Fibroblast of lung (primary cell): Measurements from ENCODE around the gene OR52E8. TPM values are rescaled to one million over a fixed set of nuclear protein-coding genes. Genes with fewer than 3 reads are reported as not detected.

Experiments
- DNase-seq, 2 donors: peaks; one replicate each; pipeline versions ENCODE4 v3.0.0 to v3.0.0-alpha.2; 2010; ENCODE audit warnings: low read depth in 2 of 2
- H2AFZ ChIP-seq: 2 replicates; pipeline ENCODE4 v1.5.1; 2012; ENCODE audit warnings: low read length, control low read depth, inconsistent platforms
- H3K27ac ChIP-seq: 2 replicates; pipeline ENCODE4 v1.5.1; 2011; ENCODE audit warnings: low read length, control low read depth; ENCODE audit not compliant: insufficient read depth
- H3K27me3 ChIP-seq: 2 replicates; pipeline ENCODE4 v1.5.1; 2011; ENCODE audit warnings: mild to moderate bottlenecking, low read length; ENCODE audit not compliant: control insufficient read depth, insufficient read depth
- H3K36me3 ChIP-seq: 2 replicates; pipeline ENCODE4 v1.5.1; 2011; ENCODE audit warnings: low read length; ENCODE audit not compliant: control insufficient read depth, insufficient read depth
- H3K4me1 ChIP-seq: 2 replicates; pipeline ENCODE4 v1.5.1; 2011; ENCODE audit warnings: low read length; ENCODE audit not compliant: control insufficient read depth, insufficient read depth; ENCODE audit errors: extremely low read depth
- H3K4me2 ChIP-seq: 2 replicates; pipeline ENCODE4 v1.5.1; 2011; ENCODE audit warnings: low read length, control low read depth; ENCODE audit not compliant: insufficient read depth; ENCODE audit errors: extremely low read depth
- H3K4me3 ChIP-seq, 4 experiments: fragments of 200-600 bp in 1 of 4; sonication (generic) in 1 of 4; replicated peaks in 1 of 4; 2 replicates each; pipeline ENCODE4 v1.5.1; 2011 to 2016; ENCODE audit warnings: low read length in 4 of 4, low read depth in 3 of 4, mild to moderate bottlenecking in 3 of 4, control low read depth in 2 of 4, inconsistent platforms in 1 of 4, mixed read lengths in 1 of 4; ENCODE audit not compliant: insufficient read depth in 1 of 4; ENCODE audit errors: control extremely low read depth in 1 of 4
- H3K79me2 ChIP-seq: 2 replicates; pipeline ENCODE4 v1.5.1; 2012; ENCODE audit warnings: mild to moderate bottlenecking, low read length, inconsistent platforms; ENCODE audit not compliant: control insufficient read depth, insufficient read depth
- H3K9ac ChIP-seq: 2 replicates; pipeline ENCODE4 v1.5.1; 2011; ENCODE audit warnings: mild to moderate bottlenecking, low read length, control low read depth; ENCODE audit not compliant: insufficient read depth
- H3K9me3 ChIP-seq: 2 replicates; pipeline ENCODE4 v1.5.1; 2012; ENCODE audit warnings: low read depth, low read length; ENCODE audit not compliant: control insufficient read depth, insufficient read depth
- H4K20me1 ChIP-seq: 2 replicates; pipeline ENCODE4 v1.5.1; 2011; ENCODE audit warnings: low read length; ENCODE audit not compliant: control insufficient read depth, insufficient read depth; ENCODE audit errors: extremely low read depth
- CTCF ChIP-seq, 2 donors: IDR thresholded peaks in 1 of 2; conservative IDR thresholded peaks in 1 of 2; 1 replicate in 1 of 2; 2 replicates in 1 of 2; pipeline ENCODE4 v1.5.1; 2011 to 2012; ENCODE audit warnings: low read length in 2 of 2, control low read depth in 1 of 2, inconsistent platforms in 1 of 2, low read depth in 1 of 2, mild to moderate bottlenecking in 1 of 2
- EZH2 ChIP-seq: IDR thresholded peaks from 2 replicates; pipeline ENCODE4 v1.5.1; 2012; ENCODE audit warnings: low read length, control low read depth, mild to moderate bottlenecking; ENCODE audit errors: missing control alignments
- polyA minus RNA-seq: library from RNA; depleted of rRNA, polyadenylated mRNA; stranded (reverse); fragments of >200 nt; gene quantifications from 2 replicates; pipeline ENCODE4 v1.2.3, GENCODE V29; 2011; ENCODE audit warnings: low replicate concordance
- polyA plus RNA-seq, 2 donors: library from polyadenylated mRNA; depleted of rRNA in 1 of 2; stranded (reverse) in 1 of 2; unstranded in 1 of 2; fragments of >200 nt; gene quantifications; 2 replicates each; pipeline ENCODE4 v1.2.1, GENCODE V29; 2011 to 2012; ENCODE audit warnings: missing spikeins in 1 of 2
- total RNA-seq: library from RNA; depleted of rRNA; stranded (reverse); fragments of >200 nt; gene quantifications from 2 replicates; pipeline ENCODE4 v1.2.1, GENCODE V29; 2014

The OR52E8 gene
- total RNA-seq = not detected in 2 replicates
- polyA plus RNA-seq = not detected in 2 replicates
- not detected in 2 replicates for polyA plus RNA-seq (2012)
- not detected in 2 replicates for polyA minus RNA-seq

DNA sequence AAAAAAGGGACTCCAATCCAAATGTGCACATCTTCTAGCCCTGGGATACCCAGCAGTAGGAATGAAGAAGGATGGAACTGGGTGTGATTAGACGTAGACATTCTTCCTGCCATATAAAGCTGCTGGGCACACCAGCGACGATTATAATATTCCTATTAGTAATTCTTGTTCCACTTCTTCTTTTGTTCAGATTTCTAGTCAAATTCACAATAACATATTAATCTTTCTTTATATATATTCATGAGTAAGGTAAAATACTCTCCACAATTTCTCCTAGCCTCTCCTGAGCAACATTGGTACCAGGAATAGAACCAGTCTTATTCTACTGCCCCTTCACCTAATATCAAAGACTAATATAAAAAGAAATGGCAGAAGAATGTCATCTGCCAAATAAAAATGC, at the start of gene OR52E8:
Gene OR52E8 (minus strand): TSS at position 101 of the 400 bp plus-strand sequence. CDS start 0 bp downstream, at position 101.
- no peaks in the 10 kb centered on the region for H3K4me1 ChIP-seq
- H3K9ac ChIP-seq = no peak within 1 kb of the TSS
- no peak for DNase-seq
- H3K27ac ChIP-seq = no peak within 1 kb of the TSS
- H3K4me2 ChIP-seq = no peak within 1 kb of the TSS
- no peak within 1 kb of the TSS for H2AFZ ChIP-seq
- H3K9me3 ChIP-seq = no peaks in the 10 kb centered on the region
- H4K20me1 ChIP-seq = no peaks in the 10 kb centered on the region
- TF ChIP-seq CTCF (conservative IDR thresholded peaks at IDR 0.05 in 1 of 2, IDR thresholded peaks at IDR 0.05 in 1 of 2; ENCODE audit: low read depth in 1 of 2, low read length in 2 of 2) = no peak
- no peak for TF ChIP-seq EZH2
- H3K36me3 ChIP-seq = no peaks in the 10 kb centered on the region
- no peaks in the 10 kb centered on the region for H3K27me3 ChIP-seq
- H3K79me2 ChIP-seq = no peaks in the 10 kb centered on the region
- no peak within 1 kb of the TSS for H3K4me3 ChIP-seq

DNA sequence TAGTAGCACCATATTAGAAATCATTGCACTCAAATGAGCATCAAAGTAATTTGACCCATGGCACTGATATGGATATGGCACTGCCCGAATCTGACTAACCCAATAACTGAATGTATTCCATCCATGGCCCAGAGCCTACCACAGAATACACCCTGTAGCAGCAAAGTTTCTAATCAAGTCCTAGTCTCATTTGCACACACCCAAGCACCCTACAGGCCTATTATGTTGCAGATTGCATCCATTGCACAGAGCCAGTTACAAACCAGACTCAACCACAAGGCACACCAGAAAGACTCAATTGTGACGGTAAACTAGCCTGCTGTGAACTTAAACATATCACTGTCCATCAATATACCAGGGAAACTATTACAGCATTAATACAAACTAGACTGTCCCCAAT, 42.0 kb upstream of the OR52E8 start:
- Histone ChIP-seq H2AFZ (no peak overlapping the region), H3K4me1 (no peaks in the 10 kb centered on the region), H3K79me2 (no peaks in the 10 kb centered on the region), H3K4me2 (no peak overlapping the region), H3K36me3 (no peaks in the 10 kb centered on the region), H3K9me3 (no peaks in the 10 kb centered on the region), H3K27me3 (no peaks in the 10 kb centered on the region), H3K4me3 (no peak overlapping the region), H4K20me1 (no peaks in the 10 kb centered on the region), H3K9ac (no peak overlapping the region), H3K27ac (no peak overlapping the region)
- DNase-seq = no peak
- no peak for TF ChIP-seq CTCF (conservative IDR thresholded peaks at IDR 0.05 in 1 of 2, IDR thresholded peaks at IDR 0.05 in 1 of 2; ENCODE audit: low read depth in 1 of 2, low read length in 2 of 2)

DNA sequence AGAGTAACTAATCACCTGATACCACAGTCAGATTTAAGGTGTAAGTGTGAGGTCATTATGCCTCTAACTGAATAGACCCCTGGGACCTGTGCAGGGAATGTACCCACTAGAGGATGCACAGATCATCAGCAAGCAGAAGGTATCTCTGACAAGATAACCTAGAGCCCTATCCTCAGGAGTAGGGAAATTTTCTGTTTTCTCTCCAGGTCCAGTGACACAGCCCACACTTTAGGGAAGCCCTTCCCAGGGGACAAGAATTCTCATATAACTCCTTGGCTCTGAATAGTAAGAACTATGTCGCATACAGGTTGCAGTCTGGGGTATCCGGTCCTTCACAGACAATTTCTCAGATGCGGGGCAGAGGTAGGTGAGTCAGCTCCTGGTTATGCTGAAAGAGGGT, 35.4 kb upstream of the OR52E8 start, which contains the start of gene OR52E5:
Gene OR52E5 (plus strand): TSS at position 301 of the 400 bp plus-strand sequence. CDS start 7,569 bp downstream, outside the sequence.
- no peak within 1 kb of the TSS for H3K4me3 ChIP-seq
- no peak for DNase-seq
- H3K79me2 ChIP-seq = no peaks in the 10 kb centered on the region
- H2AFZ ChIP-seq = no peak within 1 kb of the TSS
- H3K27ac ChIP-seq = no peak within 1 kb of the TSS
- TF ChIP-seq EZH2 = no peak
- TF ChIP-seq CTCF (conservative IDR thresholded peaks at IDR 0.05 in 1 of 2, IDR thresholded peaks at IDR 0.05 in 1 of 2; ENCODE audit: low read depth in 1 of 2, low read length in 2 of 2) = no peak
- H3K4me2 ChIP-seq = no peak within 1 kb of the TSS
- H3K36me3 ChIP-seq = no peaks in the 10 kb centered on the region
- no peaks in the 10 kb centered on the region for H3K9me3 ChIP-seq
- H3K4me1 ChIP-seq = no peaks in the 10 kb centered on the region
- no peaks in the 10 kb centered on the region for H4K20me1 ChIP-seq
- no peak within 1 kb of the TSS for H3K9ac ChIP-seq
- H3K27me3 ChIP-seq = no peaks in the 10 kb centered on the region
